HL-60 (cell line): Measurements from ENCODE around the gene TNFRSF12A.

Source experiments
- GABPA ChIP-seq: IDR thresholded peaks from 2 replicates; pipeline ENCODE4 v1.6.1; 2012; ENCODE audit warnings: low read depth
- POLR2AphosphoS5 ChIP-seq: IDR thresholded peaks from 2 replicates; pipeline ENCODE4 v1.6.1; 2012; ENCODE audit warnings: low read depth
- TF ChIP-seq, protein P1 (sequence below): IDR thresholded peaks from one replicate; pipeline ENCODE4 v1.5.1; 2011; ENCODE audit warnings: low read length, control low read depth, inconsistent platforms; ENCODE audit not compliant: insufficient read depth
- TF ChIP-seq, protein P2 (sequence below): IDR thresholded peaks from 2 replicates; pipeline ENCODE4 v1.6.1; 2012; ENCODE audit warnings: low read depth; ENCODE audit not compliant: insufficient replicate concordance

- no peak for TF ChIP-seq POLR2AphosphoS5
- TF ChIP-seq, protein P1, sequence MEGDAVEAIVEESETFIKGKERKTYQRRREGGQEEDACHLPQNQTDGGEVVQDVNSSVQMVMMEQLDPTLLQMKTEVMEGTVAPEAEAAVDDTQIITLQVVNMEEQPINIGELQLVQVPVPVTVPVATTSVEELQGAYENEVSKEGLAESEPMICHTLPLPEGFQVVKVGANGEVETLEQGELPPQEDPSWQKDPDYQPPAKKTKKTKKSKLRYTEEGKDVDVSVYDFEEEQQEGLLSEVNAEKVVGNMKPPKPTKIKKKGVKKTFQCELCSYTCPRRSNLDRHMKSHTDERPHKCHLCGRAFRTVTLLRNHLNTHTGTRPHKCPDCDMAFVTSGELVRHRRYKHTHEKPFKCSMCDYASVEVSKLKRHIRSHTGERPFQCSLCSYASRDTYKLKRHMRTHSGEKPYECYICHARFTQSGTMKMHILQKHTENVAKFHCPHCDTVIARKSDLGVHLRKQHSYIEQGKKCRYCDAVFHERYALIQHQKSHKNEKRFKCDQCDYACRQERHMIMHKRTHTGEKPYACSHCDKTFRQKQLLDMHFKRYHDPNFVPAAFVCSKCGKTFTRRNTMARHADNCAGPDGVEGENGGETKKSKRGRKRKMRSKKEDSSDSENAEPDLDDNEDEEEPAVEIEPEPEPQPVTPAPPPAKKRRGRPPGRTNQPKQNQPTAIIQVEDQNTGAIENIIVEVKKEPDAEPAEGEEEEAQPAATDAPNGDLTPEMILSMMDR, result no peak
- TF ChIP-seq, protein P2, sequence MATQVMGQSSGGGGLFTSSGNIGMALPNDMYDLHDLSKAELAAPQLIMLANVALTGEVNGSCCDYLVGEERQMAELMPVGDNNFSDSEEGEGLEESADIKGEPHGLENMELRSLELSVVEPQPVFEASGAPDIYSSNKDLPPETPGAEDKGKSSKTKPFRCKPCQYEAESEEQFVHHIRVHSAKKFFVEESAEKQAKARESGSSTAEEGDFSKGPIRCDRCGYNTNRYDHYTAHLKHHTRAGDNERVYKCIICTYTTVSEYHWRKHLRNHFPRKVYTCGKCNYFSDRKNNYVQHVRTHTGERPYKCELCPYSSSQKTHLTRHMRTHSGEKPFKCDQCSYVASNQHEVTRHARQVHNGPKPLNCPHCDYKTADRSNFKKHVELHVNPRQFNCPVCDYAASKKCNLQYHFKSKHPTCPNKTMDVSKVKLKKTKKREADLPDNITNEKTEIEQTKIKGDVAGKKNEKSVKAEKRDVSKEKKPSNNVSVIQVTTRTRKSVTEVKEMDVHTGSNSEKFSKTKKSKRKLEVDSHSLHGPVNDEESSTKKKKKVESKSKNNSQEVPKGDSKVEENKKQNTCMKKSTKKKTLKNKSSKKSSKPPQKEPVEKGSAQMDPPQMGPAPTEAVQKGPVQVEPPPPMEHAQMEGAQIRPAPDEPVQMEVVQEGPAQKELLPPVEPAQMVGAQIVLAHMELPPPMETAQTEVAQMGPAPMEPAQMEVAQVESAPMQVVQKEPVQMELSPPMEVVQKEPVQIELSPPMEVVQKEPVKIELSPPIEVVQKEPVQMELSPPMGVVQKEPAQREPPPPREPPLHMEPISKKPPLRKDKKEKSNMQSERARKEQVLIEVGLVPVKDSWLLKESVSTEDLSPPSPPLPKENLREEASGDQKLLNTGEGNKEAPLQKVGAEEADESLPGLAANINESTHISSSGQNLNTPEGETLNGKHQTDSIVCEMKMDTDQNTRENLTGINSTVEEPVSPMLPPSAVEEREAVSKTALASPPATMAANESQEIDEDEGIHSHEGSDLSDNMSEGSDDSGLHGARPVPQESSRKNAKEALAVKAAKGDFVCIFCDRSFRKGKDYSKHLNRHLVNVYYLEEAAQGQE, result no peak
- TF ChIP-seq GABPA, result no peak
These were observed 5.8 kb downstream of the TNFRSF12A start for GRCh38 chr16:3026003-3026378.
